ENCODE data around the gene EN2. TPM values are rescaled to one million over a fixed set of nuclear protein-coding genes. Genes with fewer than 3 reads are reported as not detected.
A peak's percentile ranks its signal among the peaks of the same experiment; 100 is the strongest.

The EN2 gene
- total and polyA plus RNA-seq, 10 of the 15 experiments (the other 5 are each of a cell fraction or from before 2014, with no cell fraction given): not detected

- H3K9ac ChIP-seq (ENCODE audit: control insufficient read depth, insufficient read depth, low read length): no peak overlapping the region
- DNase-seq (ENCODE audit: low read depth, low spot score) (no peak), FAIRE-seq (no peak), ATAC-seq (peak; percentile 55; the same call in 2 of the 3 replicates)
- ChIA-PET RAD21 (ENCODE audit: unreplicated experiment) (no interaction called here), POLR2A (no interaction called here), CTCF (no interaction called here), SMC1A (ENCODE audit: uncharacterized antibody, unreplicated experiment) (no interaction called here)
- in situ Hi-C loops (cut with MboI): no loop called here
- H3K9me3 ChIP-seq (replicated peaks; ENCODE audit: control insufficient read depth, insufficient read depth, low read length): no peaks in the 10 kb centered on the region; the same call in 2 of the 3 replicates
- peak overlapping the region; percentile 3 for H2AFZ ChIP-seq (ENCODE audit: control insufficient read depth, low read depth, low read length)
- no TSS peak for BruUV-seq (replicated peaks)
- intact Hi-C loops (cut with micrococcal nuclease; ENCODE audit: unreplicated experiment): no loop called here
- no peaks in the 10 kb centered on the region for H3K27me3 ChIP-seq (replicated peaks in 1 of 2; ENCODE audit: control insufficient read depth in 2 of 2, insufficient read depth in 2 of 2, low read length in 1 of 2)
- no peak for TF ChIP-seq IRF4 (IDR thresholded peaks at IDR 0.05; ENCODE audit: low read depth, low read length)
- TF ChIP-seq PAX5 (IDR thresholded peaks at IDR 0.05; ENCODE audit: borderline replicate concordance, low read depth, low read length): peak; percentile 91
- TF ChIP-seq NRF1 (conservative IDR thresholded peaks at IDR 0.05; ENCODE audit: low read depth, low read length): no peak
- H3K4me1 ChIP-seq (ENCODE audit: control insufficient read depth, insufficient read depth, low read length): peaks cover 12% of the 10 kb centered on the region
- no peaks in the 10 kb centered on the region for H3K79me2 ChIP-seq (ENCODE audit: control insufficient read depth, insufficient read depth, low read length)
- H3K27ac ChIP-seq (ENCODE audit: control insufficient read depth, insufficient read depth): no peak overlapping the region
- 34% methylated on average over 32 of the region's 32 CpGs for WGBS (ENCODE audit: insufficient coverage, insufficient replicate concordance, low lambda C conversion rate, missing lambda C conversion rate)
- peak overlapping the region; percentile 51; the same call in 1 of the 2 replicates for H3K4me3 ChIP-seq
- H3K36me3 ChIP-seq (ENCODE audit: control insufficient read depth in 2 of 2, insufficient read depth in 2 of 2, low read length in 1 of 2): no peaks in the 10 kb centered on the region
- H3K4me2 ChIP-seq (ENCODE audit: control insufficient read depth, insufficient read depth): peak overlapping the region; percentile 86
- no peaks in the 10 kb centered on the region for H4K20me1 ChIP-seq (ENCODE audit: control insufficient read depth, insufficient read depth)
These were observed 32.1 kb downstream of the EN2 start for GRCh38 chr7:155489862-155490696.

GRCh38 chr7:155490697-155491628, 33.0 kb downstream of the EN2 start:
- 25% methylated on average over 45 of the region's 47 CpGs for WGBS (ENCODE audit: insufficient coverage, insufficient replicate concordance, low lambda C conversion rate, missing lambda C conversion rate)
- Histone ChIP-seq H3K4me1 (ENCODE audit: control insufficient read depth, insufficient read depth, low read length) (peaks cover 12% of the 10 kb centered on the region), H3K4me2 (ENCODE audit: control insufficient read depth, insufficient read depth) (peak overlapping the region; percentile 86), H4K20me1 (ENCODE audit: control insufficient read depth, insufficient read depth) (no peaks in the 10 kb centered on the region), H3K36me3 (ENCODE audit: control insufficient read depth in 2 of 2, insufficient read depth in 2 of 2, low read length in 1 of 2) (no peaks in the 10 kb centered on the region), H3K27me3 (replicated peaks in 1 of 2; ENCODE audit: control insufficient read depth in 2 of 2, insufficient read depth in 2 of 2, low read length in 1 of 2) (no peaks in the 10 kb centered on the region), H2AFZ (ENCODE audit: control insufficient read depth, low read depth, low read length) (peak overlapping the region; percentile 3), H3K4me3 (peak overlapping the region; percentile 51), H3K9ac (ENCODE audit: control insufficient read depth, insufficient read depth, low read length) (peak overlapping the region; percentile 18; the same call in 1 of the 2 replicates), H3K9me3 (replicated peaks; ENCODE audit: control insufficient read depth, insufficient read depth, low read length) (no peaks in the 10 kb centered on the region; the same call in 2 of the 3 replicates), H3K27ac (ENCODE audit: control insufficient read depth, insufficient read depth) (peak overlapping the region; percentile 9; the same call in 1 of the 2 replicates), H3K79me2 (ENCODE audit: control insufficient read depth, insufficient read depth, low read length) (no peaks in the 10 kb centered on the region)
- in situ Hi-C loops (cut with MboI): no loop called here
- BruUV-seq (replicated peaks): no TSS peak
- intact Hi-C loops (cut with micrococcal nuclease; ENCODE audit: unreplicated experiment): no loop called here
- ChIA-PET RAD21 (ENCODE audit: unreplicated experiment) (no interaction called here), POLR2A (no interaction called here), SMC1A (ENCODE audit: uncharacterized antibody, unreplicated experiment) (no interaction called here), CTCF (no interaction called here)
- peak; percentile 54 for FAIRE-seq
- DNase-seq (ENCODE audit: low read depth, low spot score): no peak
- peak; percentile 69 for ATAC-seq
- no peak for TF ChIP-seq KLF5 (IDR thresholded peaks at IDR 0.05; ENCODE audit: partially characterized antibody)
- 0 out of 2 replicates have a peak, but pooled peaks have one; percentile 13 for TF ChIP-seq GABPA (IDR thresholded peaks at IDR 0.05; ENCODE audit: low read depth)
- no peak for TF ChIP-seq CREB1 (IDR thresholded peaks at IDR 0.05; ENCODE audit: low read depth)
- TF ChIP-seq RUNX3 (IDR thresholded peaks at IDR 0.05; ENCODE audit: low read length): peak; percentile 56; the same call in 1 of the 2 replicates
- no peak for TF ChIP-seq CREM (IDR thresholded peaks at IDR 0.05; ENCODE audit: low read depth)
- TF ChIP-seq, protein P1, sequence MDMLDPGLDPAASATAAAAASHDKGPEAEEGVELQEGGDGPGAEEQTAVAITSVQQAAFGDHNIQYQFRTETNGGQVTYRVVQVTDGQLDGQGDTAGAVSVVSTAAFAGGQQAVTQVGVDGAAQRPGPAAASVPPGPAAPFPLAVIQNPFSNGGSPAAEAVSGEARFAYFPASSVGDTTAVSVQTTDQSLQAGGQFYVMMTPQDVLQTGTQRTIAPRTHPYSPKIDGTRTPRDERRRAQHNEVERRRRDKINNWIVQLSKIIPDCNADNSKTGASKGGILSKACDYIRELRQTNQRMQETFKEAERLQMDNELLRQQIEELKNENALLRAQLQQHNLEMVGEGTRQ (IDR thresholded peaks at IDR 0.05; ENCODE audit: borderline replicate concordance, low read depth, low read length): no peak
- TF ChIP-seq ZNF384 (IDR thresholded peaks at IDR 0.05; ENCODE audit: borderline replicate concordance, low read depth, low read length): no peak
- TF ChIP-seq SP1 (IDR thresholded peaks at IDR 0.05; ENCODE audit: low read depth, low read length): no peak
- TF ChIP-seq, protein P2, sequence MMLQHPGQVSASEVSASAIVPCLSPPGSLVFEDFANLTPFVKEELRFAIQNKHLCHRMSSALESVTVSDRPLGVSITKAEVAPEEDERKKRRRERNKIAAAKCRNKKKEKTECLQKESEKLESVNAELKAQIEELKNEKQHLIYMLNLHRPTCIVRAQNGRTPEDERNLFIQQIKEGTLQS (IDR thresholded peaks at IDR 0.05; ENCODE audit: borderline replicate concordance, extremely low read depth, low read depth, low read length): no peak
